ENCODE measurements around the gene SNX4. TPM values are rescaled to one million over a fixed set of nuclear protein-coding genes. Genes with fewer than 3 reads are reported as not detected.

The SNX4 gene
- total RNA-seq, 4 donors from 2014 or later: 66.5 to 112 (median 82.1) TPM

DNA sequence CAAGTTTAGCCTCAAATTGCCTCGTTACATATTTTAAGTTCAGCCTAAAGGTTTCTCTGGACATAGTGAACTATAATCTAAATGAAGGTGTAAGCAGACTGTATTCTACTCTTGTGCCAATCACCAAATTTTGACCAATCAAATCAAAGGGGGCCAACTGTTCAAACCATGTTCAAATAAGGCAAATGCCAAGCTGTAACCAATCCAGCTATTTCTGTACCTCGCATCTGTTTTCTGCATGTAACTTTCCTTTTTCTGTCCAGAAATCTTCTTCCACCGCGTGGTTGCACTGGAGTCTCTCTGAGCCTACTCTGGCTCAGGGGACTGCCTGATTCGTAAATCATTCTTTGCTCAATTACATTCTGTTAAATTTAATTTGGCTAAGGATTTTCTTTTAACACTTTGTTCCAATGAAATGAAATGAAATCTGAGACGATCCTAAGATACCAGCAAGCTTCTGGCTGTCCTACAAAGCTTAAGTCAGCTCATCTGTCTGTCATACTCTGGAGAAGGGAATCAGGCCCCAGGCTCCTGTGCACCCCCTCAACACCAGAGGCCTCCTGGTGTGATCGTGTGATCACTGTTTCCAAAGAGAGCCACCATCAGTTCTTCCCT is 91.7 kb downstream of the SNX4 start:
- in situ Hi-C loops (cut with MboI; ENCODE audit: low pct_ligation_motif_present in 1 of 4, low pct_unique_long_range_greater_than_20kb in 1 of 4, low sequenced_read_pairs in 3 of 4): loop anchor here in 2 of 4 donors (25.0 kb wide), 3 partner anchors 266 to 666 kb away; partner anchors contain the start of gene MUC13 (in 1 of the 2)
- WGBS, 2 donors (ENCODE audit: low coverage in 1 of 2): 84 to 98% methylated on average over 3 to 7 of the region's 7 CpGs

DNA sequence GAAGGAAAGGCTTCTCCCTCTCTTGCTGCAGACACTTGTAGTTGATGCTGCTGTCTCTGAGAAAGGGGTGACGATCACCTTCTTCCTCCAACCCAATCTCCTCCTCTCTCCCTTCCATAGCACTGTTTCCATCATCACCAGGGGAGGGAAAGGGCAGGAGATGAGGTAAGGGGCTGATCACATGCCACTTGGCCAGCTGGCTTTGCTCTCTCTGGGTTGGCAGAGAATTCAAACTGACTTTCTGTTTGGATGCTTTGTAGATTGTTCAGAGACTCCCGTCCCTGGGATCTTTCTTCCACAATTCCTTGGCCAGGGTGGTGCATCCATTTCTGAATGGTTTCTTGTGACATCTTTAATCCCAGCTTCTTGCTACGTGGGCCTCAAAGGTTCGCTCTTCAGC is 101.7 kb downstream of the SNX4 start:
- in situ Hi-C loops (cut with MboI; ENCODE audit: low pct_ligation_motif_present in 1 of 4, low pct_unique_long_range_greater_than_20kb in 1 of 4, low sequenced_read_pairs in 3 of 4): no loop called here
- no peak for DNase-seq

More for the DNA sequence above, 91.7 kb downstream of the SNX4 start:
- Histone ChIP-seq H3K27me3 (no peaks in the 10 kb centered on the region), H3K27ac (no peak overlapping the region), H3K4me3 (no peak overlapping the region), H3K4me1 (no peaks in the 10 kb centered on the region), H3K36me3 (no peaks in the 10 kb centered on the region), H3K9me3 (no peaks in the 10 kb centered on the region)
- intact Hi-C loops (cut with DNase I; ENCODE audit: low total_unique reads): no loop called here
- DNase-seq: no peak
- TF ChIP-seq EP300 (IDR thresholded peaks at IDR 0.05; ENCODE audit: low read depth): no peak
- TF ChIP-seq, protein P1, sequence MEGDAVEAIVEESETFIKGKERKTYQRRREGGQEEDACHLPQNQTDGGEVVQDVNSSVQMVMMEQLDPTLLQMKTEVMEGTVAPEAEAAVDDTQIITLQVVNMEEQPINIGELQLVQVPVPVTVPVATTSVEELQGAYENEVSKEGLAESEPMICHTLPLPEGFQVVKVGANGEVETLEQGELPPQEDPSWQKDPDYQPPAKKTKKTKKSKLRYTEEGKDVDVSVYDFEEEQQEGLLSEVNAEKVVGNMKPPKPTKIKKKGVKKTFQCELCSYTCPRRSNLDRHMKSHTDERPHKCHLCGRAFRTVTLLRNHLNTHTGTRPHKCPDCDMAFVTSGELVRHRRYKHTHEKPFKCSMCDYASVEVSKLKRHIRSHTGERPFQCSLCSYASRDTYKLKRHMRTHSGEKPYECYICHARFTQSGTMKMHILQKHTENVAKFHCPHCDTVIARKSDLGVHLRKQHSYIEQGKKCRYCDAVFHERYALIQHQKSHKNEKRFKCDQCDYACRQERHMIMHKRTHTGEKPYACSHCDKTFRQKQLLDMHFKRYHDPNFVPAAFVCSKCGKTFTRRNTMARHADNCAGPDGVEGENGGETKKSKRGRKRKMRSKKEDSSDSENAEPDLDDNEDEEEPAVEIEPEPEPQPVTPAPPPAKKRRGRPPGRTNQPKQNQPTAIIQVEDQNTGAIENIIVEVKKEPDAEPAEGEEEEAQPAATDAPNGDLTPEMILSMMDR (IDR thresholded peaks at IDR 0.05): no peak
- TF ChIP-seq POLR2A (IDR thresholded peaks at IDR 0.05): no peak
- no peak for TF ChIP-seq POLR2AphosphoS5 (IDR thresholded peaks at IDR 0.05)

DNA sequence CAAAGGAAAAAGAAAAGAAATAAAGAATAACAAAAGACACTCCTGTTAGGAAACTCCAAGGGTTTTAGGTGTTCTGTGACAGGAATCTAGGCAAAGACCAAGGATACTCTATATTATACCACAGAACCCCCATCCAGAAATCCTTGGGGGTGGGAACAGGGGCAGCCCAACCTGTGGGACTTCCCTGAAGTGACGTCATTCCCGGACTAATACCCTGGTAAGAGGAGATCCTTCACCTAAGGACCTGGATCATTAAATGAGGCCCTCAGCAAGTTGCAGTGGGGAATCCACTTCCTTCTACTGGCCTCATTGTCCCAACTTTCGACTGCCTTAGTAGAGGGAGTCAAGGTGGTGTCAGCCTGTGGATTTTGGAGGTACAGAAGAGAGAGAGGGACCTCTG is 103.8 kb downstream of the SNX4 start:
- in situ Hi-C loops (cut with MboI; ENCODE audit: low pct_ligation_motif_present in 1 of 4, low pct_unique_long_range_greater_than_20kb in 1 of 4, low sequenced_read_pairs in 3 of 4) (no loop called here), intact Hi-C loops (cut with DNase I; ENCODE audit: low total_unique reads) (no loop called here)
- no peak for TF ChIP-seq POLR2AphosphoS5 (IDR thresholded peaks at IDR 0.05)
- no peaks in the 10 kb centered on the region for H3K36me3 ChIP-seq
- 80 to 90% methylated on average over 2 to 3 of the region's 3 CpGs for WGBS, 2 donors (ENCODE audit: low coverage in 1 of 2)
- no peaks in the 10 kb centered on the region for H3K27me3 ChIP-seq
- no peak overlapping the region for H3K4me3 ChIP-seq
- no peak overlapping the region for H3K27ac ChIP-seq
- no peak for DNase-seq
- H3K9me3 ChIP-seq: no peaks in the 10 kb centered on the region
- no peaks in the 10 kb centered on the region for H3K4me1 ChIP-seq

More for the DNA sequence above, 101.7 kb downstream of the SNX4 start:
- Histone ChIP-seq H3K27ac (no peak overlapping the region), H3K27me3 (no peaks in the 10 kb centered on the region), H3K4me3 (no peak overlapping the region), H3K4me1 (no peaks in the 10 kb centered on the region), H3K9me3 (no peaks in the 10 kb centered on the region), H3K36me3 (no peaks in the 10 kb centered on the region)
- intact Hi-C loops (cut with DNase I; ENCODE audit: low total_unique reads): no loop called here
- TF ChIP-seq, protein P1 (IDR thresholded peaks at IDR 0.05): no peak
- TF ChIP-seq POLR2A (IDR thresholded peaks at IDR 0.05) (no peak), POLR2AphosphoS5 (IDR thresholded peaks at IDR 0.05) (no peak), EP300 (IDR thresholded peaks at IDR 0.05; ENCODE audit: low read depth) (no peak)
- 71 to 87% methylated on average over 2 to 4 of the region's 4 CpGs for WGBS, 2 donors (ENCODE audit: low coverage in 1 of 2)

DNA sequence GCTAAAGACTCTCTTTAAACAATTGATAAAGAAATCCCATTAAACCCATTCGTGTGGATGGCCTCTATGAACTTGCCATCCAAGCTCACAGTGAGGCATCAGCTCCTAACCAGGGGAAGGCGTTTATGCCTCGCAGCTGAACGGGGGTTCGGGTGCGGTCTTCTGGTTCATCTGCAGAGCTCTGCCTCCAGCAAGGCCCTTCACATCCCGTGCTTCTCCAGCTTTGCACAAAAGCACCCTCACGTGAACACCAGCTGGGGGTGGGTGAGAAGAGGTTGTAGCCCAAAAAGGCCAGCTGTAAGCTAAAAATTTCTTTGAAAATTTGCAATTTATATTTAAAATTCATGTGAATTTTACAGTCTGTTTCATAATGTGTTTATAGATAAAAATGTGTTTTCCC is 105.3 kb downstream of the SNX4 start:
- no peak for DNase-seq
- Histone ChIP-seq H3K36me3 (no peaks in the 10 kb centered on the region), H3K9me3 (no peaks in the 10 kb centered on the region), H3K4me1 (no peaks in the 10 kb centered on the region), H3K4me3 (no peak overlapping the region), H3K27me3 (no peaks in the 10 kb centered on the region), H3K27ac (no peak overlapping the region)
- TF ChIP-seq POLR2AphosphoS5 (IDR thresholded peaks at IDR 0.05): no peak
- no peak for TF ChIP-seq EP300 (IDR thresholded peaks at IDR 0.05; ENCODE audit: low read depth)
- TF ChIP-seq POLR2A (IDR thresholded peaks at IDR 0.05): no peak
- TF ChIP-seq, protein P1 (IDR thresholded peaks at IDR 0.05): no peak
- intact Hi-C loops (cut with DNase I; ENCODE audit: low total_unique reads) (no loop called here), in situ Hi-C loops (cut with MboI; ENCODE audit: low pct_ligation_motif_present in 1 of 4, low pct_unique_long_range_greater_than_20kb in 1 of 4, low sequenced_read_pairs in 3 of 4) (no loop called here)
- whole genome bisulfite sequencing, 2 donors (ENCODE audit: low coverage in 1 of 2): 79 to 80% methylated on average over 5 to 8 of the region's 8 CpGs

DNA sequence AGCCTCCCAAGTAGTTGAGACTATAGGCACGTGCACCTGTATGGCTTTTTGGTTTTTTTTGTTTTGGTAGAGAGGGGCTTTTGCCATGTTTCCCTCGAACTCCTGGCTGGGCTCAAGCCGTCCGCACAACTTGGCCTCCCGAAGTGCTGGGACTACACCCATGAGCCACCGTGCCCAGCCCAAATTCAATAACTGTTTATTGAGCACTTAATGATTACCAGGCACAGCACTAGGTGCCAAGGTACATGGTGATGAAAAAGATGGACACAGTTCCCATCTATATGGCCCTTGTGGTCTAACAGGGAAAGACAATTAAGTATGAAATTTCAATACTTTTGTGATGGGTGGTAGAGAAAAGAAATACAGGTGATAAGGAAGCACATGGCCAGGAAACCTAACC is 109.1 kb downstream of the SNX4 start:
- in situ Hi-C loops (cut with MboI; ENCODE audit: low pct_ligation_motif_present in 1 of 4, low pct_unique_long_range_greater_than_20kb in 1 of 4, low sequenced_read_pairs in 3 of 4): no loop called here
- Histone ChIP-seq H3K4me1 (no peaks in the 10 kb centered on the region), H3K27ac (no peak overlapping the region), H3K4me3 (no peak overlapping the region), H3K9me3 (no peaks in the 10 kb centered on the region), H3K27me3 (no peaks in the 10 kb centered on the region), H3K36me3 (no peaks in the 10 kb centered on the region)
- DNase-seq: no peak
- TF ChIP-seq POLR2A (IDR thresholded peaks at IDR 0.05) (no peak), POLR2AphosphoS5 (IDR thresholded peaks at IDR 0.05) (no peak), EP300 (IDR thresholded peaks at IDR 0.05; ENCODE audit: low read depth) (no peak)
- TF ChIP-seq, protein P1 (IDR thresholded peaks at IDR 0.05): no peak
- WGBS, 2 donors (ENCODE audit: low coverage in 1 of 2): 85 to 87% methylated on average over 3 to 6 of the region's 6 CpGs
- intact Hi-C loops (cut with DNase I; ENCODE audit: low total_unique reads): no loop called here
